ENCODE measurements around the gene ORC1. TPM values are rescaled to one million over a fixed set of nuclear protein-coding genes. Genes with fewer than 3 reads are reported as not detected.
"Not testable (repeated sequence)": the region's sequence is repeated elsewhere in the genome, so short reads cannot be mapped to it uniquely, and the experiment has no call there.

The ORC1 gene
- total RNA-seq, 2 experiments from 2014 or later = 27.0 to 28.3 TPM

- Mint-ChIP-seq H3K36me3 (ENCODE audit: low read depth) (peaks cover 73% of the 10 kb centered on the region), H3K4me3 (no peak overlapping the region), H3K4me1 (peaks cover 5% of the 10 kb centered on the region), H3K9me3 (no peaks in the 10 kb centered on the region), H3K27ac (no peak overlapping the region), H3K27me3 (no peaks in the 10 kb centered on the region)
- no peak for DNase-seq
- ChIA-PET CTCF (no interaction called here), POLR2A (no interaction called here)
Observed at GRCh38 chr1:52385376-52385775, 18.8 kb downstream of the ORC1 start.

GRCh38 chr1:52369851-52370250 lies 34.4 kb downstream of the ORC1 start:
- ChIA-PET POLR2A (interaction anchor here (0.6 to 0.8 kb wide), 2 partner anchors 27 to 186 kb away, joined by 3 read pairs; no protein-coding TSS in a partner anchor), CTCF (interaction anchor here (0.6 kb wide), 1 partner anchor 1680 kb away, joined by 3 read pairs; no protein-coding TSS in a partner anchor)
- peaks cover 29% of the 10 kb centered on the region for H3K4me1 Mint-ChIP-seq
- H3K36me3 Mint-ChIP-seq (ENCODE audit: low read depth) = peaks cover 37% of the 10 kb centered on the region
- H3K4me3 Mint-ChIP-seq, H3K9me3 Mint-ChIP-seq, DNase-seq, H3K27ac Mint-ChIP-seq, H3K27me3 Mint-ChIP-seq: not testable (repeated sequence)

- Mint-ChIP-seq H3K9me3 (no peaks in the 10 kb centered on the region), H3K36me3 (ENCODE audit: low read depth) (peaks cover 33% of the 10 kb centered on the region), H3K4me1 (peaks cover 38% of the 10 kb centered on the region), H3K4me3 (peak overlapping the region; percentile 56), H3K27me3 (no peaks in the 10 kb centered on the region), H3K27ac (no peak overlapping the region)
- ChIA-PET CTCF (interaction anchor here (0.5 to 1.3 kb wide), 5 partner anchors 30 to 318 kb away, joined by 3 to 4 read pairs (median 3); no protein-coding TSS in a partner anchor), POLR2A (interaction anchor here (0.7 to 2.2 kb wide), 3 partner anchors 36 to 242 kb away, joined by 3 to 21 read pairs (median 5); partner anchors contain the start of genes ORC1 and PRPF38A)
- peak; percentile 69 for DNase-seq
Observed at GRCh38 chr1:52368383-52369172, 35.6 kb downstream of the ORC1 start.

GRCh38 chr1:52367272-52367671 lies 37.0 kb downstream of the ORC1 start:
- H3K36me3 Mint-ChIP-seq (ENCODE audit: low read depth) = peaks cover 29% of the 10 kb centered on the region
- H3K9me3 Mint-ChIP-seq = no peaks in the 10 kb centered on the region
- DNase-seq = no peak
- no peaks in the 10 kb centered on the region for H3K27me3 Mint-ChIP-seq
- ChIA-PET POLR2A (interaction anchor here (2.2 to 2.8 kb wide), 2 partner anchors 37 to 38 kb away, joined by 21 to 71 read pairs; partner anchors contain the start of genes ORC1 and PRPF38A), CTCF (interaction anchor here (0.7 to 1.5 kb wide), 3 partner anchors 265 to 330 kb away, joined by 3 to 5 read pairs (median 3); partner anchors contain the start of gene SHISAL2A)
- H3K4me1 Mint-ChIP-seq = peaks cover 44% of the 10 kb centered on the region
- peak overlapping the region; percentile 38 for H3K4me3 Mint-ChIP-seq
- no peak overlapping the region for H3K27ac Mint-ChIP-seq

- Mint-ChIP-seq H3K27me3 (no peaks in the 10 kb centered on the region), H3K36me3 (ENCODE audit: low read depth) (peaks cover 34% of the 10 kb centered on the region), H3K4me3 (peak overlapping the region; percentile 97), H3K4me1 (peaks cover 46% of the 10 kb centered on the region), H3K9me3 (no peaks in the 10 kb centered on the region), H3K27ac (peak overlapping the region; percentile 81)
- POLR2A ChIA-PET = interaction anchor here (0.8 to 2.8 kb wide), 13 partner anchors 8 to 360 kb away, joined by 3 to 71 read pairs (median 6); partner anchors contain the start of genes BTF3L4, COA7, KTI12 and ORC1
- CTCF ChIA-PET = interaction anchor here (0.8 to 1.5 kb wide), 3 partner anchors 58 to 331 kb away, joined by 3 to 5 read pairs (median 3); no protein-coding TSS in a partner anchor
- no peak for DNase-seq
Observed at GRCh38 chr1:52366517-52366827, 37.8 kb downstream of the ORC1 start.

GRCh38 chr1:52365746-52366516 lies 38.3 kb downstream of the ORC1 start, which contains the start of gene CC2D1B:
CC2D1B (minus strand) TSS chr1:52366205; CDS start chr1:52364620, 1,585 bp downstream.
- Mint-ChIP-seq H3K9me3 (no peaks in the 10 kb centered on the region), H3K27ac (peak within 1 kb of the TSS; percentile 96), H3K4me3 (peak within 1 kb of the TSS; percentile 97), H3K4me1 (peaks cover 46% of the 10 kb centered on the region), H3K36me3 (ENCODE audit: low read depth) (peaks cover 36% of the 10 kb centered on the region), H3K27me3 (no peaks in the 10 kb centered on the region)
- POLR2A ChIA-PET = interaction anchor here (0.5 to 2.8 kb wide), 26 partner anchors 8 to 364 kb away, joined by 3 to 71 read pairs (median 4); partner anchors contain the start of genes BTF3L4, COA7, KTI12 and ORC1
- DNase-seq = peak; percentile 100
- CTCF ChIA-PET = interaction anchor here (0.8 to 1.5 kb wide), 3 partner anchors 38 to 268 kb away, joined by 3 to 5 read pairs (median 4); partner anchors contain the start of gene ORC1

- H3K4me3 Mint-ChIP-seq = peak overlapping the region; percentile 97
- peaks cover 46% of the 10 kb centered on the region for H3K4me1 Mint-ChIP-seq
- H3K27ac Mint-ChIP-seq = peak overlapping the region; percentile 96
- H3K27me3 Mint-ChIP-seq = no peaks in the 10 kb centered on the region
- no peaks in the 10 kb centered on the region for H3K9me3 Mint-ChIP-seq
- ChIA-PET POLR2A (interaction anchor here (0.5 to 2.8 kb wide), 24 partner anchors 7 to 364 kb away, joined by 3 to 71 read pairs (median 4); partner anchors contain the start of genes BTF3L4, KTI12, ORC1 and PRPF38A), CTCF (interaction anchor here (1.0 to 1.2 kb wide), 3 partner anchors 39 to 321 kb away, joined by 3 to 4 read pairs (median 3); partner anchors contain the start of genes BTF3L4 and ORC1)
- DNase-seq = no peak
- peaks cover 42% of the 10 kb centered on the region for H3K36me3 Mint-ChIP-seq (ENCODE audit: low read depth)
Observed at GRCh38 chr1:52365071-52365745, 39.0 kb downstream of the ORC1 start.

GRCh38 chr1:52364235-52364839 lies 39.9 kb downstream of the ORC1 start:
- no peaks in the 10 kb centered on the region for H3K9me3 Mint-ChIP-seq
- H3K27ac Mint-ChIP-seq = peak overlapping the region; percentile 96
- CTCF ChIA-PET = interaction anchor here (1.0 to 1.2 kb wide), 2 partner anchors 308 to 322 kb away, joined by 3 read pairs; partner anchors contain the start of gene BTF3L4
- H3K36me3 Mint-ChIP-seq (ENCODE audit: low read depth) = peaks cover 48% of the 10 kb centered on the region
- H3K27me3 Mint-ChIP-seq = no peaks in the 10 kb centered on the region
- peak; percentile 25 for DNase-seq
- H3K4me1 Mint-ChIP-seq = peaks cover 46% of the 10 kb centered on the region
- POLR2A ChIA-PET = interaction anchor here (1.0 to 2.8 kb wide), 11 partner anchors 8 to 363 kb away, joined by 3 to 71 read pairs (median 7); partner anchors contain the start of genes BTF3L4, ORC1, PRPF38A and SHISAL2A
- H3K4me3 Mint-ChIP-seq = peak overlapping the region; percentile 97

- no peaks in the 10 kb centered on the region for H3K27me3 Mint-ChIP-seq
- peaks cover 82% of the 10 kb centered on the region for H3K36me3 Mint-ChIP-seq (ENCODE audit: low read depth)
- no peak for DNase-seq
- no peak overlapping the region for H3K27ac Mint-ChIP-seq
- H3K4me1 Mint-ChIP-seq = peaks cover 29% of the 10 kb centered on the region
- no peaks in the 10 kb centered on the region for H3K9me3 Mint-ChIP-seq
- POLR2A ChIA-PET = interaction anchor here (1.6 to 2.6 kb wide), 2 partner anchors 12 to 43 kb away, joined by 4 to 11 read pairs; partner anchors contain the start of genes ORC1 and PRPF38A
- CTCF ChIA-PET = no interaction called here
- no peak overlapping the region for H3K4me3 Mint-ChIP-seq
Observed at GRCh38 chr1:52360595-52360968, 43.6 kb downstream of the ORC1 start.

- no peak for DNase-seq
- Mint-ChIP-seq H3K27me3 (no peaks in the 10 kb centered on the region), H3K27ac (no peak overlapping the region), H3K36me3 (ENCODE audit: low read depth) (peaks cover 82% of the 10 kb centered on the region), H3K4me1 (peaks cover 23% of the 10 kb centered on the region), H3K4me3 (no peak overlapping the region), H3K9me3 (no peaks in the 10 kb centered on the region)
- POLR2A ChIA-PET = interaction anchor here (1.6 to 2.6 kb wide), 2 partner anchors 11 to 44 kb away, joined by 4 to 11 read pairs; partner anchors contain the start of genes ORC1 and PRPF38A
- CTCF ChIA-PET = no interaction called here
Observed at GRCh38 chr1:52359676-52360594, 44.3 kb downstream of the ORC1 start.

Data from activated CD4-positive, alpha-beta memory T cell treated with anti-CD3 and anti-CD28 coated beads, Interleukin-2, amount 10 ng/mL, durations not matched to agents 7 days and 5 days (primary cell).